GM23338 (cell line): ENCODE measurements around the gene EZH2. TPM values are rescaled to one million over a fixed set of nuclear protein-coding genes. Genes with fewer than 3 reads are reported as not detected.

ENCODE experiments used
- ATAC-seq: fragments of 200-7000 bp; cut with Tn5 transposase; 3 replicates; pipeline ENCODE4 v1.9.1; 2020
- DNase-seq: peaks from one replicate; pipeline ENCODE4 v3.0.0-alpha.2; 2015; ENCODE audit warnings: low spot score
- H2AFZ ChIP-seq: fragments of 200-600 bp; sonication (generic); 2 replicates; pipeline ENCODE4 v1.8.0; 2016; ENCODE audit warnings: antibody characterized with exemption, mild to moderate bottlenecking, moderate library complexity
- H3F3A ChIP-seq: fragments of 200-600 bp; sonication (generic); replicated peaks from 2 replicates; pipeline ENCODE4 v1.8.0; 2017; ENCODE audit warnings: antibody characterized with exemption, mixed run types, low read depth
- H3K27ac ChIP-seq: fragments of 200-600 bp; sonication (generic); 2 replicates; pipeline ENCODE4 v1.6.1; 2016; ENCODE audit warnings: low read depth
- H3K27me3 ChIP-seq: fragments of 200-600 bp; sonication (generic); 2 replicates; pipeline ENCODE4 v1.8.0; 2016; ENCODE audit warnings: mild to moderate bottlenecking, mixed run types, moderate library complexity; ENCODE audit not compliant: insufficient read depth
- H3K36me3 ChIP-seq: fragments of 200-600 bp; sonication (generic); 2 replicates; pipeline ENCODE4 v1.8.0; 2016; ENCODE audit warnings: mild to moderate bottlenecking; ENCODE audit not compliant: insufficient read depth
- H3K4me1 ChIP-seq: fragments of 200-600 bp; sonication (generic); 2 replicates; pipeline ENCODE4 v1.8.0; 2016; ENCODE audit warnings: mild to moderate bottlenecking, moderate library complexity; ENCODE audit not compliant: insufficient read depth
- H3K4me2 ChIP-seq: fragments of 200-600 bp; sonication (generic); 2 replicates; pipeline ENCODE4 v1.7.1; 2017; ENCODE audit warnings: mixed run types
- H3K4me3 ChIP-seq: fragments of 200-600 bp; sonication (generic); 2 replicates; pipeline ENCODE4 v1.6.1; 2016; ENCODE audit warnings: mixed run types
- H3K79me2 ChIP-seq: fragments of 200-600 bp; sonication (generic); replicated peaks from 2 replicates; pipeline ENCODE4 v1.8.0; 2017; ENCODE audit warnings: mild to moderate bottlenecking; ENCODE audit not compliant: insufficient read depth
- H3K9me2 ChIP-seq: fragments of 200-600 bp; sonication (generic); 2 replicates; pipeline ENCODE4 v1.8.0; 2017; ENCODE audit not compliant: insufficient read depth
- H4K20me1 ChIP-seq: fragments of 200-600 bp; sonication (generic); replicated peaks from 2 replicates; pipeline ENCODE4 v1.8.0; 2017; ENCODE audit warnings: mild to moderate bottlenecking; ENCODE audit not compliant: insufficient read depth
- H3K27ac Mint-ChIP-seq: 2 replicates; pipeline ENCODE4 v1.8.0; 2020; ENCODE audit warnings: inconsistent platforms, mild to moderate bottlenecking, moderate library complexity, mixed read lengths
- H3K27me3 Mint-ChIP-seq: 3 replicates; pipeline ENCODE4 v1.8.0; 2022; ENCODE audit warnings: low read depth, mild to moderate bottlenecking, moderate library complexity, mixed read lengths, inconsistent platforms; ENCODE audit not compliant: insufficient read depth, poor library complexity
- H3K36me3 Mint-ChIP-seq: 3 replicates; pipeline ENCODE4 v1.8.0; 2021; ENCODE audit warnings: low read depth, mild to moderate bottlenecking, inconsistent platforms, moderate library complexity, mixed read lengths
- H3K4me1 Mint-ChIP-seq: 3 replicates; pipeline ENCODE4 v1.8.0; 2020; ENCODE audit warnings: mild to moderate bottlenecking, inconsistent platforms, mixed read lengths
- H3K4me3 Mint-ChIP-seq: 3 replicates; pipeline ENCODE4 v1.8.0; 2021; ENCODE audit warnings: moderate library complexity, mild to moderate bottlenecking, inconsistent platforms, mixed read lengths
- H3K9me3 Mint-ChIP-seq: 3 replicates; pipeline ENCODE4 v1.8.0; 2020; ENCODE audit warnings: moderate library complexity, mild to moderate bottlenecking, inconsistent platforms, mixed read lengths
- CTCF ChIP-seq, 2 experiments: fragments of 200-600 bp in 1 of 2; sonication (generic) in 1 of 2; conservative IDR thresholded peaks; 2 replicates each; pipeline versions ENCODE4 v1.5.1 to v1.6.1; 2016 to 2017; ENCODE audit warnings: antibody characterized with exemption in 2 of 2, low read depth in 2 of 2, mild to moderate bottlenecking in 2 of 2, moderate library complexity in 1 of 2
- ETS1 ChIP-seq: IDR thresholded peaks from 2 replicates; pipeline ENCODE4 v1.6.1; 2016; ENCODE audit warnings: antibody characterized with exemption
- EZH2 ChIP-seq: fragments of 200-600 bp; sonication (generic); IDR thresholded peaks from one replicate; pipeline ENCODE4 v1.8.0; 2017; ENCODE audit warnings: antibody characterized with exemption, mild to moderate bottlenecking, low read depth; ENCODE audit not compliant: unreplicated experiment
- EZH2phosphoT487 ChIP-seq: fragments of 200-600 bp; sonication (generic); IDR thresholded peaks from one replicate; pipeline ENCODE4 v1.8.1; 2018; ENCODE audit warnings: antibody characterized with exemption; ENCODE audit not compliant: unreplicated experiment
- JUNB ChIP-seq: IDR thresholded peaks from one replicate; pipeline ENCODE4 v1.6.1; 2016; ENCODE audit warnings: antibody characterized with exemption; ENCODE audit not compliant: unreplicated experiment
- NANOG ChIP-seq: IDR thresholded peaks from 2 replicates; pipeline ENCODE4 v1.6.1; 2016; ENCODE audit warnings: antibody characterized with exemption, borderline replicate concordance
- POLR2AphosphoS5 ChIP-seq: IDR thresholded peaks from 2 replicates; pipeline ENCODE4 v1.6.1; 2016; ENCODE audit warnings: antibody characterized with exemption, low read depth
- STAT1 ChIP-seq: IDR thresholded peaks from one replicate; pipeline ENCODE4 v1.6.1; 2016; ENCODE audit warnings: antibody characterized with exemption; ENCODE audit not compliant: unreplicated experiment
- ZNF114 ChIP-seq: fragments of 250-450 bp; sonication (Bioruptor Pico); IDR thresholded peaks from 2 replicates; pipeline ENCODE4 v1.5.0; 2020; ENCODE audit warnings: mild to moderate bottlenecking, moderate library complexity
- ZNF331 ChIP-seq: fragments of 250-450 bp; sonication (Bioruptor Pico); IDR thresholded peaks from 2 replicates; pipeline ENCODE4 v1.5.0; 2020; ENCODE audit warnings: low read depth, mild to moderate bottlenecking, moderate library complexity
- ZNF462 ChIP-seq: fragments of 250-450 bp; sonication (Bioruptor Pico); IDR thresholded peaks from 2 replicates; pipeline ENCODE4 v1.5.0; 2020; ENCODE audit warnings: mild to moderate bottlenecking, moderate library complexity
- polyA plus RNA-seq: library from polyadenylated mRNA; unstranded; fragments of >200 nt; fragmentation: Nextera tagmentation; extraction: Ambion mirVana; gene quantifications from 2 replicates; pipeline ENCODE4 v1.2.1, GENCODE V29; 2016
- total RNA-seq: library from RNA; depleted of rRNA; stranded (reverse); fragments of >200 nt; shearing (Covaris generic); gene quantifications from 2 replicates; pipeline ENCODE4 v1.2.3, GENCODE V29; 2014

EZH2 gene
- total and polyA plus RNA-seq, 2 experiments from 2014 or later = 33.9 to 38.6 TPM

- Histone ChIP-seq H3K4me1 (no peaks in the 10 kb centered on the region), H3K4me2 (no peak overlapping the region), H3K36me3 (no peaks in the 10 kb centered on the region), H4K20me1 (no peaks in the 10 kb centered on the region), H3K79me2 (no peaks in the 10 kb centered on the region), H3K27ac (no peak overlapping the region), H2AFZ (no peak overlapping the region), H3F3A (no peaks in the 10 kb centered on the region), H3K4me3 (no peak overlapping the region), H3K9me2 (no peaks in the 10 kb centered on the region), H3K27me3 (no peaks in the 10 kb centered on the region)
- H3K36me3 Mint-ChIP-seq = no peaks in the 10 kb centered on the region
- peaks cover 9% of the 10 kb centered on the region for H3K27me3 Mint-ChIP-seq
- no peak for TF ChIP-seq JUNB
- no peak overlapping the region for H3K4me3 Mint-ChIP-seq
- no peak for ATAC-seq
- H3K9me3 Mint-ChIP-seq = no peaks in the 10 kb centered on the region
- H3K4me1 Mint-ChIP-seq = peaks cover 8% of the 10 kb centered on the region; the same call in 2 of the 3 replicates
- DNase-seq = no peak
- H3K27ac Mint-ChIP-seq = no peak overlapping the region
Measured at GRCh38 chr7:148919859-148920258, 35.8 kb upstream of the EZH2 start.

GRCh38 chr7:148918058-148918596 is 34.0 kb upstream of the EZH2 start:
- Histone ChIP-seq H3K79me2 (no peaks in the 10 kb centered on the region), H3K4me3 (no peak overlapping the region), H3K4me2 (no peak overlapping the region), H3F3A (no peaks in the 10 kb centered on the region), H3K36me3 (no peaks in the 10 kb centered on the region), H3K9me2 (no peaks in the 10 kb centered on the region), H2AFZ (no peak overlapping the region), H4K20me1 (no peaks in the 10 kb centered on the region), H3K27me3 (no peaks in the 10 kb centered on the region), H3K27ac (no peak overlapping the region; the same call in 1 of the 2 replicates), H3K4me1 (no peaks in the 10 kb centered on the region)
- TF ChIP-seq STAT1 (no peak), EZH2phosphoT487 (no peak), ZNF114 (no peak), ETS1 (no peak), POLR2AphosphoS5 (no peak), ZNF462 (CRISPR knock-in tag) (no peak), NANOG (no peak), EZH2 (no peak), ZNF331 (CRISPR knock-in tag) (no peak), CTCF (conservative IDR thresholded peaks at IDR 0.05; ENCODE audit: low read depth in 2 of 2) (no peak), JUNB (no peak)
- H3K4me1 Mint-ChIP-seq = peaks cover 13% of the 10 kb centered on the region
- H3K27me3 Mint-ChIP-seq = peaks cover 9% of the 10 kb centered on the region
- no peak for DNase-seq
- no peak overlapping the region for H3K4me3 Mint-ChIP-seq
- H3K27ac Mint-ChIP-seq = no peak overlapping the region
- H3K36me3 Mint-ChIP-seq = no peaks in the 10 kb centered on the region
- no peaks in the 10 kb centered on the region for H3K9me3 Mint-ChIP-seq
- ATAC-seq = no peak
